Thyroid gland (tissue), 4 donors: Measurements from ENCODE around the gene RHBDL1. TPM values are rescaled to one million over a fixed set of nuclear protein-coding genes. Genes with fewer than 3 reads are reported as not detected.

ENCODE experiments used
- DNase-seq, 2 donors: peaks; one replicate each; pipeline ENCODE4 v3.0.0-alpha.2; 2019
- H3K27ac ChIP-seq, 3 donors: fragments of 200-600 bp; sonication (generic); 1 replicate in 2 of 3; 2 replicates in 1 of 3; pipeline ENCODE4 v1.5.1; 2016 to 2019; ENCODE audit warnings: mild to moderate bottlenecking in 1 of 3, moderate library complexity in 1 of 3
- H3K27me3 ChIP-seq: fragments of 200-600 bp; sonication (generic); one replicate; pipeline ENCODE4 v1.5.1; 2019
- H3K36me3 ChIP-seq, 2 donors: fragments of 200-600 bp; sonication (generic); one replicate each; pipeline ENCODE4 v1.5.1; 2016 to 2019
- H3K4me1 ChIP-seq, 2 donors: fragments of 200-600 bp; sonication (generic); one replicate each; pipeline ENCODE4 v1.5.1; 2017 to 2019
- H3K4me3 ChIP-seq, 3 donors: fragments of 200-600 bp; sonication (generic); replicated peaks in 1 of 3; 1 replicate in 2 of 3; 2 replicates in 1 of 3; pipeline ENCODE4 v1.5.1; 2016; ENCODE audit warnings: mild to moderate bottlenecking in 1 of 3
- H3K9me3 ChIP-seq: fragments of 200-600 bp; sonication (generic); one replicate; pipeline ENCODE4 v1.5.1; 2017
- POLR2A ChIP-seq, 2 donors: fragments of 450-650 bp; IDR thresholded peaks; one replicate each; pipeline ENCODE4 v1.6.1; 2017; ENCODE audit warnings: antibody characterized with exemption in 2 of 2, mild to moderate bottlenecking in 2 of 2, moderate library complexity in 1 of 2
- WGBS, 2 donors: methylation state at CpG; one replicate each; pipeline ENCODE4 v1.1.5; 2017; 5-methylcytosine and 5-hydroxymethylcytosine counted together
- intact Hi-C: fragments of 100-400 bp; cut with DNase I; formaldehyde crosslinking; loops from one replicate; pipeline ENCODE4 v1.15.1; 2023
- total RNA-seq, 4 donors: library from RNA; depleted of rRNA; stranded (reverse); fragments of >200 nt; gene quantifications; one replicate each; pipeline ENCODE4 v1.2.3, GENCODE V29; 2016
- TF ChIP-seq, protein P1 (sequence below), 6 experiments: fragments of 200-600 bp in 3 of 6; fragments of 450-650 bp in 3 of 6; sonication (generic) in 3 of 6; IDR thresholded peaks; one replicate each; pipeline ENCODE4 v1.5.1; 2016 to 2019; ENCODE audit warnings: antibody characterized with exemption in 6 of 6, mild to moderate bottlenecking in 2 of 6, inconsistent platforms in 1 of 6, moderate library complexity in 1 of 6

RHBDL1 gene
- total RNA-seq, 4 donors from 2014 or later, result 0.27 to 0.63 (median 0.56) TPM; not detected in 1

DNA sequence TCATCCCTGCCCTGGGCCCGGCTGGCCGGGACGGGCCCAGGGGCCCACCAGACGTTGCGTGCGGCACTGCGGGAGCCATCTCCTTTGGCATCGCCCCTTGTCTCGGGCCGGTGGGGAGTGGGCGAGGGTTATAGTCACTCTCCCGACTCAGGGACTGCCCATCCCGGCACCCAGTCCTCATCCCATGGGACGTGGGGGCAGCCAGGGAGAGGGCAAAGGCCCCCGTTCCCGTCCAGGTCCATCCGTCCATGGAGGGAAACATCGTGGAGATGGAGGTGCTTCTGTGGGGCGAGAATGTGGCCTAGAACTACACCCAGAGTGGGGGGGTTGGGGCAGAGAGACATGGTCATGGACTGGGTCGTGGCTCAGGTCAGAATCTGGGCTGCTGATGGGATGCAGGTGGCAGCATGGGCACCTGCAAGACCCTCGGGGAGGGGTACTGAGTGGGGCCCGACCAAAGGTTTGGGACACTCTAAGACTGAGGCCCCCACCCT lies 28.7 kb upstream of the RHBDL1 start:
- H3K27ac ChIP-seq, result peak overlapping the region in 2 of 3 donors; percentile 61 to 92
- intact Hi-C loops, result no loop called here
- no peak for TF ChIP-seq POLR2A (IDR thresholded peaks at IDR 0.05)
- TF ChIP-seq, protein P1, sequence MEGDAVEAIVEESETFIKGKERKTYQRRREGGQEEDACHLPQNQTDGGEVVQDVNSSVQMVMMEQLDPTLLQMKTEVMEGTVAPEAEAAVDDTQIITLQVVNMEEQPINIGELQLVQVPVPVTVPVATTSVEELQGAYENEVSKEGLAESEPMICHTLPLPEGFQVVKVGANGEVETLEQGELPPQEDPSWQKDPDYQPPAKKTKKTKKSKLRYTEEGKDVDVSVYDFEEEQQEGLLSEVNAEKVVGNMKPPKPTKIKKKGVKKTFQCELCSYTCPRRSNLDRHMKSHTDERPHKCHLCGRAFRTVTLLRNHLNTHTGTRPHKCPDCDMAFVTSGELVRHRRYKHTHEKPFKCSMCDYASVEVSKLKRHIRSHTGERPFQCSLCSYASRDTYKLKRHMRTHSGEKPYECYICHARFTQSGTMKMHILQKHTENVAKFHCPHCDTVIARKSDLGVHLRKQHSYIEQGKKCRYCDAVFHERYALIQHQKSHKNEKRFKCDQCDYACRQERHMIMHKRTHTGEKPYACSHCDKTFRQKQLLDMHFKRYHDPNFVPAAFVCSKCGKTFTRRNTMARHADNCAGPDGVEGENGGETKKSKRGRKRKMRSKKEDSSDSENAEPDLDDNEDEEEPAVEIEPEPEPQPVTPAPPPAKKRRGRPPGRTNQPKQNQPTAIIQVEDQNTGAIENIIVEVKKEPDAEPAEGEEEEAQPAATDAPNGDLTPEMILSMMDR (IDR thresholded peaks at IDR 0.05), result no peak

DNA sequence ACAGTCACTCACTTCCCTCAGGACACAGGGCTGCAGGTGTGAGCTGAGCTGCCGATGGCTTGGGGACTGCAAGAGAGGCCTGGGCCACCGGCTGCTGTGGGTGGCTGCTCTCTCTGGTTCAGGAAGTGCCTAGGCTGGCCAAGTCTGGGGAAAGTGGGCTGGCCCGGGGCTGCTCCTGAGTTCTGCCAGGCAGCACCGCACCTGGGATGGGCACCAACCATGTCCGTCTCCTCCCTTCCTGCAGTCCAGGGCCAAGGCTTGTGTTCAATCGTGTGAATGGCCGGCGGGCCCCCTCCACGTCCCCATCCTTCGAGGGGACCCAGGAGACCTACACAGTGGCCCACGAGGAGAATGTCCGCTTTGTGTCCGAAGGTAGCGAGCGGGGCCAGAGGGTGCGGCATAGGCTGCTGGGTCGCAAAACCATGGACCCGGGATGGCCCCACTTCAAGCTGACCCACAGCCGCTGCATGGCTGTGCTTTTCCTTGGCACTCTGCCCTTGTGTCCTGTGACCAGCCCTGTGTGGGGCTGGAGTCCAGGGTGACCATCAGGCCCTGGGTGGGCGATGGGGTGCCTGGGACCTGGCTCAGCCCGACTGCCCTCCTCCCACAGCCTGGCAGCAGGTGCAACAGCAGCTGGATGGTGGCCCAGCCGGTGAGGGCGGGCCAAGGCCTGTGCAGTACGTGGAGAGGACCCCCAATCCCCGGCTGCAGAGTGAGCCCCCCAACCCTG lies 28.1 kb upstream of the RHBDL1 start:
- Histone ChIP-seq H3K9me3 (no peaks in the 10 kb centered on the region), H3K4me3 (no peak overlapping the region), H3K27ac (peak overlapping the region in 2 of 3 donors; percentile 71 to 92), H3K4me1 (peaks cover 51 to 67% of the 10 kb centered on the region in 2 donors), H3K27me3 (no peaks in the 10 kb centered on the region), H3K36me3 (peaks cover 0 to 5% of the 10 kb centered on the region in 2 donors)
- DNase-seq, result peak; percentile 42 to 48
- intact Hi-C loops, result no loop called here
- no peak for TF ChIP-seq POLR2A (IDR thresholded peaks at IDR 0.05)
- TF ChIP-seq, protein P1 (IDR thresholded peaks at IDR 0.05), result no peak
- 79 to 87% methylated on average over 13 of the region's 25 CpGs for WGBS, 2 donors

More for the DNA sequence above, 28.7 kb upstream of the RHBDL1 start:
- Histone ChIP-seq H3K9me3 (no peaks in the 10 kb centered on the region), H3K36me3 (no peaks in the 10 kb centered on the region), H3K27me3 (no peaks in the 10 kb centered on the region), H3K4me1 (peaks cover 51 to 67% of the 10 kb centered on the region in 2 donors), H3K4me3 (no peak overlapping the region)
- DNase-seq, result no peak
- WGBS, 2 donors, result 82 to 94% methylated on average over 17 to 22 of the region's 22 CpGs

DNA sequence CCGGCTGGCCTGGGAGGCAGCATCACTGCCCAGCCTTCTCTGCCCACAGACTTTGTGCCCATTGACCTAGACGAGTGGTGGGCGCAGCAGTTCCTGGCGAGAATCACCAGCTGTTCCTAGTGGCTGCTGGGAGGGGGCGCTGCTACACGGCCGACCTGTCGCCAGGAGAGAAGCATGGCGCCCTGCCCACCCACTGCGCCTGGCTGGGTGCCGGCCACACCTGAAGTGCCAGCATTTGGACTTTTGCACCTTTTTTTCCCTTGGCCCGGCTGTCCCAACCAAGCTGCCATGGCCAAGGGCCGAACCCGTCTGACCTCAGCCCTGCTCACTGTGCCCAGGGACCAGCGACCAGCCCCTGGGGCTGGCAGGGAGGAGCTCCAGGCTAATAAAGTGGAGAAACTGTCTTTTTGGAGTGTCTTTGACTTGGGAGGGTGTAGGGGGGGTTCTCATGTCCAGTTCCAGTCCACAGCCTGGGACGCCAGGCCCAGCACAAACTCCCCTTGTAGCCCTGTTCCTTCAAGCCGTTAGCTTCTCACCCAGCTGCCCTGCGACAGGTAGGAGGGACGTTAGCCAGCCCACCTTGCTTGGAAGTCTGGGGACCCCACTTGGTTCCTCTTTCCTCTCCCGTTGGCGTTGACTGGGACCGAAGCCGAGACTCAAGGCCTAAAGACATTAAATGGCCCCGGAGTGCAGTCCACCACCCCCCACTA lies 27.2 kb upstream of the RHBDL1 start:
- no peak for TF ChIP-seq POLR2A (IDR thresholded peaks at IDR 0.05)
- TF ChIP-seq, protein P1 (IDR thresholded peaks at IDR 0.05), result peak in 4 of 6 experiments; percentile 28 to 51 (median 42)
- intact Hi-C loops, result no loop called here
- Histone ChIP-seq H3K4me1 (peaks cover 43 to 58% of the 10 kb centered on the region in 2 donors), H3K9me3 (no peaks in the 10 kb centered on the region), H3K27me3 (no peaks in the 10 kb centered on the region), H3K27ac (peak overlapping the region; percentile 71 to 92 (median 91)), H3K4me3 (peak overlapping the region; percentile 51 to 98 (median 73)), H3K36me3 (peaks cover 0 to 8% of the 10 kb centered on the region in 2 donors)
- 30 to 32% methylated on average over 8 to 18 of the region's 24 CpGs for WGBS, 2 donors
- peak; percentile 76 to 79 for DNase-seq

DNA sequence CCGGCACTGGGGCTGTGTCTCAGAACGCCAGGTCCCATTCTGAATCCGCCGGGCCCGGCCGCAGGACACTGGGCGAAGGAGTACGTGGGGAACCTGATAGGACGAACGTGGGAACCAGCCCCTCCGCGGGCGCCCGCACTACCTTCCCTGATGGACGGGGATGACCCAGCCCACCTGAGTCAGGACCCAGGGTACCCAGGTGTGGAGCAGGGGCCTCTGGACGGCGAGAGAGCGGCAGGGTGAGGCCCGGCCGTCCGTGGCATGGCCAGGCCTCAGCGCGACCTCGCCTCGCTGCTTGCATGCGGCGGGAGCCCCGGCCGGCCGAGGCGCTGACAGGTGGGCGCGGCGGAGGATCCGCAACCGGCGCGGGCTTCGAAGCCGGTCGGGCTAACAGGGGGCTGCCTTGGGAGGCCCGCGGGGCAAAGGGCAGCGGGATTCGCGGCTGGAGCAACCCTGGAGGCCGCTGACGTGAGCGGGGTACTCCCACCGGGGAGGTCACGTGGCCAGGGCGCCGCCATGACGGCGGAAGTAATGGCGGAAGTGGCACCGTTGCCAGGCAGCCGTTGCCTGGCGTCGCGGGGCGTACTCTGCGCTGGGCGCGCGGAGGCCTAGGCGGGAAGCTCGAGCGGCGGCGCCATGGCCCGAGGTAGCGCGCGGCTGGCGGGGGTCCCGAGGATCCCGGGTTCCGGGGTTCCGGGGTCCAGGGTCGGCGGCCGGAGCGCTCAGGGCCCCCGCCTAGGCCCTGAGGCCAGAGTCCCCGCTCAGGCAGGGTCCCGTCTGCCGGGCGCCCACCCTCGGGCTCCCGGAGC lies 26.5 kb upstream of the RHBDL1 start, which contains the start of gene WDR90:
Gene WDR90, plus strand, starts transcription at position 585 of the 809 bp plus-strand sequence. Its CDS starts 52 bp downstream, at position 637.
- Histone ChIP-seq H3K27me3 (no peaks in the 10 kb centered on the region), H3K4me1 (peaks cover 40 to 52% of the 10 kb centered on the region in 2 donors), H3K36me3 (peaks cover 0 to 8% of the 10 kb centered on the region in 2 donors), H3K27ac (peak within 1 kb of the TSS; percentile 71 to 92 (median 91)), H3K4me3 (peak within 1 kb of the TSS; percentile 73 to 98 (median 77)), H3K9me3 (no peaks in the 10 kb centered on the region)
- DNase-seq, result peak; percentile 93
- 0 to 3% methylated on average over 1 to 6 of the region's 91 CpGs for WGBS, 2 donors
- intact Hi-C loops, result no loop called here
- TF ChIP-seq, protein P1 (IDR thresholded peaks at IDR 0.05), result no peak
- TF ChIP-seq POLR2A (IDR thresholded peaks at IDR 0.05), result peak; percentile 8 to 56
